H1 (cell line): ENCODE results near the gene PRR22.

Experiments used
- CTCF ChIP-seq, 3 experiments: IDR thresholded peaks; 1 replicate in 2 of 3; 2 replicates in 1 of 3; pipeline versions ENCODE4 v1.5.1 to v1.6.1; 2011; ENCODE audit warnings: low read length in 3 of 3, mild to moderate bottlenecking in 3 of 3, inconsistent platforms in 2 of 3, low read depth in 1 of 3, moderate library complexity in 1 of 3; ENCODE audit not compliant: insufficient read depth in 1 of 3; ENCODE audit errors: control extremely low read depth in 1 of 3
- EP300 ChIP-seq, 2 experiments: IDR thresholded peaks; 1 replicate in 1 of 2; 2 replicates in 1 of 2; pipeline ENCODE4 v1.6.1; 2011 to 2012; ENCODE audit warnings: low read depth in 2 of 2, low read length in 2 of 2, mild to moderate bottlenecking in 2 of 2, borderline replicate concordance in 1 of 2, inconsistent platforms in 1 of 2, moderate library complexity in 1 of 2
- EZH2 ChIP-seq: fragments of 200-600 bp; sonication (generic); IDR thresholded peaks from 2 replicates; pipeline ENCODE4 v1.7.1; 2012; ENCODE audit warnings: low read depth, mild to moderate bottlenecking, moderate library complexity, low read length, inconsistent platforms; ENCODE audit not compliant: severe bottlenecking
- HDAC6 ChIP-seq: IDR thresholded peaks from one replicate; pipeline ENCODE4 v1.7.1; 2012; ENCODE audit warnings: low read depth, mild to moderate bottlenecking, inconsistent platforms, low read length, moderate library complexity
- NRF1 ChIP-seq: IDR thresholded peaks from 2 replicates; pipeline ENCODE4 v1.6.1; 2011; ENCODE audit warnings: mild to moderate bottlenecking, low read depth, low read length, improper control_type of control experiment
- POLR2A ChIP-seq, 2 experiments: IDR thresholded peaks; 1 replicate in 1 of 2; 2 replicates in 1 of 2; pipeline ENCODE4 v1.6.1; 2011; ENCODE audit warnings: low read depth in 2 of 2, low read length in 2 of 2, mild to moderate bottlenecking in 2 of 2; ENCODE audit errors: control extremely low read depth in 1 of 2
- POLR2AphosphoS5 ChIP-seq: IDR thresholded peaks from 2 replicates; pipeline ENCODE4 v1.6.1; 2011; ENCODE audit warnings: low read depth, low read length
- RAD21 ChIP-seq, 2 experiments: IDR thresholded peaks in 1 of 2; conservative IDR thresholded peaks in 1 of 2; 2 replicates each; pipeline ENCODE4 v1.6.1; 2011; ENCODE audit warnings: low read depth in 2 of 2, low read length in 2 of 2, improper control_type of control experiment in 1 of 2, inconsistent platforms in 1 of 2, mild to moderate bottlenecking in 1 of 2, moderate library complexity in 1 of 2
- SIN3A ChIP-seq, 2 experiments: IDR thresholded peaks in 1 of 2; conservative IDR thresholded peaks in 1 of 2; 2 replicates each; pipeline ENCODE4 v1.6.1; 2011 to 2012; ENCODE audit warnings: low read length in 2 of 2, improper control_type of control experiment in 1 of 2, low read depth in 1 of 2, mild to moderate bottlenecking in 1 of 2
- SP4 ChIP-seq: IDR thresholded peaks from 2 replicates; pipeline ENCODE4 v1.6.1; 2012; ENCODE audit warnings: low read length, inconsistent platforms
- TBP ChIP-seq: IDR thresholded peaks from 2 replicates; pipeline ENCODE4 v1.6.1; 2011; ENCODE audit warnings: low read depth, low read length, improper control_type of control experiment
- ZNF274 ChIP-seq: IDR thresholded peaks from 2 replicates; pipeline ENCODE4 v1.7.0; 2012; ENCODE audit warnings: low read length, borderline replicate concordance; ENCODE audit errors: extremely low read depth
- TF ChIP-seq, protein P1 (sequence below): IDR thresholded peaks from 2 replicates; pipeline ENCODE4 v1.6.1; 2012; ENCODE audit warnings: low read length, inconsistent platforms
- TF ChIP-seq, protein P2 (sequence below): IDR thresholded peaks from 2 replicates; pipeline ENCODE4 v1.6.1; 2011; ENCODE audit warnings: low read length, improper control_type of control experiment

- TF ChIP-seq EP300 (IDR thresholded peaks at IDR 0.05; ENCODE audit: borderline replicate concordance in 1 of 2, low read depth in 2 of 2, low read length in 2 of 2) (no peak), EZH2 (no peak), NRF1 (no peak), CTCF (IDR thresholded peaks at IDR 0.05; ENCODE audit: control extremely low read depth in 1 of 3, insufficient read depth in 1 of 3, low read depth in 1 of 3, low read length in 3 of 3) (no peak), HDAC6 (no peak), TBP (no peak), SP4 (no peak), POLR2A (IDR thresholded peaks at IDR 0.05; ENCODE audit: control extremely low read depth in 1 of 2, low read depth in 2 of 2, low read length in 2 of 2) (no peak), POLR2AphosphoS5 (no peak), SIN3A (conservative IDR thresholded peaks at IDR 0.05 in 1 of 2, IDR thresholded peaks at IDR 0.05 in 1 of 2; ENCODE audit: low read depth in 1 of 2, low read length in 2 of 2) (no peak), RAD21 (IDR thresholded peaks at IDR 0.05 in 1 of 2, conservative IDR thresholded peaks at IDR 0.05 in 1 of 2; ENCODE audit: low read depth in 2 of 2, low read length in 2 of 2) (no peak), ZNF274 (no peak)
- TF ChIP-seq, protein P1, sequence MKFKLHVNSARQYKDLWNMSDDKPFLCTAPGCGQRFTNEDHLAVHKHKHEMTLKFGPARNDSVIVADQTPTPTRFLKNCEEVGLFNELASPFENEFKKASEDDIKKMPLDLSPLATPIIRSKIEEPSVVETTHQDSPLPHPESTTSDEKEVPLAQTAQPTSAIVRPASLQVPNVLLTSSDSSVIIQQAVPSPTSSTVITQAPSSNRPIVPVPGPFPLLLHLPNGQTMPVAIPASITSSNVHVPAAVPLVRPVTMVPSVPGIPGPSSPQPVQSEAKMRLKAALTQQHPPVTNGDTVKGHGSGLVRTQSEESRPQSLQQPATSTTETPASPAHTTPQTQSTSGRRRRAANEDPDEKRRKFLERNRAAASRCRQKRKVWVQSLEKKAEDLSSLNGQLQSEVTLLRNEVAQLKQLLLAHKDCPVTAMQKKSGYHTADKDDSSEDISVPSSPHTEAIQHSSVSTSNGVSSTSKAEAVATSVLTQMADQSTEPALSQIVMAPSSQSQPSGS: no peak
- TF ChIP-seq, protein P2, sequence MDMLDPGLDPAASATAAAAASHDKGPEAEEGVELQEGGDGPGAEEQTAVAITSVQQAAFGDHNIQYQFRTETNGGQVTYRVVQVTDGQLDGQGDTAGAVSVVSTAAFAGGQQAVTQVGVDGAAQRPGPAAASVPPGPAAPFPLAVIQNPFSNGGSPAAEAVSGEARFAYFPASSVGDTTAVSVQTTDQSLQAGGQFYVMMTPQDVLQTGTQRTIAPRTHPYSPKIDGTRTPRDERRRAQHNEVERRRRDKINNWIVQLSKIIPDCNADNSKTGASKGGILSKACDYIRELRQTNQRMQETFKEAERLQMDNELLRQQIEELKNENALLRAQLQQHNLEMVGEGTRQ: no peak
Observed at GRCh38 chr19:5814123-5814851, 29.7 kb upstream of the PRR22 start.
